Measurements from ENCODE around the gene IGSF10. TPM values are rescaled to one million over a fixed set of nuclear protein-coding genes. Genes with fewer than 3 reads are reported as not detected.
"Not testable (repeated sequence)": the region's sequence is repeated elsewhere in the genome, so short reads cannot be mapped to it uniquely, and the experiment has no call there.

Gene IGSF10
- total and polyA plus RNA-seq, 8 donors: 0.19 to 0.69 (median 0.34) TPM

DNA sequence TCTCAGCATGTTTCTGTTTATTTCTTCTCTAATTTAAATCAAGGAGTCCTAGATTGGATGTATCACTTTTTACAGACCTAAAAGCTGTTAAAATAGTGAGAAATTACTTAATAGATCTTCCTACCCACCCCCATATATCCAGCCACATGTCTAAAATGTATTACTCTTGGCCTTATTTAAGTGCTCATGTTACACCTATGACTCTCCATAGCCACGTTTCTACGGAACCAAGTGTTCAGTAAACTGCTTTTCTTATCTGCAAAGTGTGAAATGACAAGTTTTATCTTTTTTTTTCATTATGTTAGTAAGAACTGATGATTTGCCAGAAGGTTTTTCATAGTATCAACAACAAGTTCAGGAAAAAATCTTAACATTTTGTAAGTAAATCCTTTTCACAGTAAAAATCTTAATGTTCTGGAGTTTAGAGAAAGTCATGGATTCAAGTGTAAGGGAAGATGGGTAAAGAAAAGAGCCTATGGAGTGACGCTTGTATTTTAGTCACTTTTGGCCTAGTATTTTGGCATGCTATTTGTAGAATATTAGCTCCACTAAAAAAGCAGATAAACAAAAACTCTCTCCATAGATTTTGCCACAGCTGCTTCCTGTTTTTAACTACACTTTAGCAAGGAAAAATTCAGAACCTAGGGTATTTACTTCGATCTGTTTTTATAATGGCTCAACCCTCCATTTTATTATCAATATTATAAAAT, 41.2 kb upstream of the IGSF10 start:
- no peak for FAIRE-seq
- peak in 2 of 4 donors; percentile 60 to 66 for ATAC-seq
- intact Hi-C loops (cut with DNase I): no loop called here
- DNase-seq: no peak
- TF ChIP-seq, protein P1, sequence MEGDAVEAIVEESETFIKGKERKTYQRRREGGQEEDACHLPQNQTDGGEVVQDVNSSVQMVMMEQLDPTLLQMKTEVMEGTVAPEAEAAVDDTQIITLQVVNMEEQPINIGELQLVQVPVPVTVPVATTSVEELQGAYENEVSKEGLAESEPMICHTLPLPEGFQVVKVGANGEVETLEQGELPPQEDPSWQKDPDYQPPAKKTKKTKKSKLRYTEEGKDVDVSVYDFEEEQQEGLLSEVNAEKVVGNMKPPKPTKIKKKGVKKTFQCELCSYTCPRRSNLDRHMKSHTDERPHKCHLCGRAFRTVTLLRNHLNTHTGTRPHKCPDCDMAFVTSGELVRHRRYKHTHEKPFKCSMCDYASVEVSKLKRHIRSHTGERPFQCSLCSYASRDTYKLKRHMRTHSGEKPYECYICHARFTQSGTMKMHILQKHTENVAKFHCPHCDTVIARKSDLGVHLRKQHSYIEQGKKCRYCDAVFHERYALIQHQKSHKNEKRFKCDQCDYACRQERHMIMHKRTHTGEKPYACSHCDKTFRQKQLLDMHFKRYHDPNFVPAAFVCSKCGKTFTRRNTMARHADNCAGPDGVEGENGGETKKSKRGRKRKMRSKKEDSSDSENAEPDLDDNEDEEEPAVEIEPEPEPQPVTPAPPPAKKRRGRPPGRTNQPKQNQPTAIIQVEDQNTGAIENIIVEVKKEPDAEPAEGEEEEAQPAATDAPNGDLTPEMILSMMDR (IDR thresholded peaks at IDR 0.05): no peak
- Histone ChIP-seq H3K36me3 (no peaks in the 10 kb centered on the region), H3K4me3 (no peak overlapping the region), H3K27me3 (no peaks in the 10 kb centered on the region), H3K9me3 (no peaks in the 10 kb centered on the region), H3K27ac (no peak overlapping the region), H3K4me1 (peaks cover 0 to 7% (median 5%) of the 10 kb centered on the region in 3 donors)
- 40 to 42% methylated on average over 4 of the region's 4 CpGs for WGBS, 2 donors

DNA sequence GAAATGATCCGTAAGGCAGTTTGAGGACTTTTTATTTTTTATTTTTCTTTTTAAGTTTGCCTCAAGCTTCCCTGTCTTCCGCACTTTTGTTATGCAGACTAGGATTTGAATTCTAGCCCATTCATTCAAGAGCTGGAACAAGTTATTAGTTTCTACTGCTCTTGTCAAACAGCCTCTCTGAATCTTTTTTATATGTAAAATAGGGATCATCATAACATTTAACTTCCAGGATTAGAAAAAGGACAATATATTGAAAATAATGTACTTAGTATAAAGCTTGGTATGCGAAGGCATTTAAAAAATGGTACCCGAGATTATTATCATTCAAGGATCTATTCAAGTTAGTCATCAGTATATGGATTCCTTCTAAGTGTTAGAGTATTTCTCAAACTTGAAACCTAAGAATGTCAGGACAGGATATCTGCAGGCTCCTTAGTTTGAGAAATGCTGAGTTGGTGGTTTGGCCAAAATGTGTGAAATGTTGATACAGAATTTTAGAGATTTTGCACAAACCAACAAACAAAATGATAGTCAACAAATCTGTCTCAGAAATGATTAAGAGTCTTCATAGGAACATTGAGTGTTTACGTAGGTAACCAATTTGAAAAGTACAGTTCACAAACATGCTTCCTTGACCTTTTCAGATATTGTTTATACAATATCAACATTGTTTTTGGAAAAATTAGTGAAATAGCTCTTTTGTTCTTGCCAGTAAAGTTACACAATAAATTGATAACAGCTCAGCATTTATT, 40.5 kb upstream of the IGSF10 start:
- ATAC-seq: peak in 1 of 4 donors; percentile 24
- Histone ChIP-seq H3K9me3 (no peaks in the 10 kb centered on the region), H3K4me3 (no peak overlapping the region), H3K4me1 (peaks cover 0 to 7% (median 5%) of the 10 kb centered on the region in 3 donors), H3K27ac (no peak overlapping the region), H3K36me3 (no peaks in the 10 kb centered on the region), H3K27me3 (no peaks in the 10 kb centered on the region)
- WGBS, 2 donors: 57 to 66% methylated on average over 5 of the region's 5 CpGs
- FAIRE-seq: no peak
- no peak for DNase-seq
- intact Hi-C loops (cut with DNase I): no loop called here
- TF ChIP-seq, protein P1 (IDR thresholded peaks at IDR 0.05): no peak

DNA sequence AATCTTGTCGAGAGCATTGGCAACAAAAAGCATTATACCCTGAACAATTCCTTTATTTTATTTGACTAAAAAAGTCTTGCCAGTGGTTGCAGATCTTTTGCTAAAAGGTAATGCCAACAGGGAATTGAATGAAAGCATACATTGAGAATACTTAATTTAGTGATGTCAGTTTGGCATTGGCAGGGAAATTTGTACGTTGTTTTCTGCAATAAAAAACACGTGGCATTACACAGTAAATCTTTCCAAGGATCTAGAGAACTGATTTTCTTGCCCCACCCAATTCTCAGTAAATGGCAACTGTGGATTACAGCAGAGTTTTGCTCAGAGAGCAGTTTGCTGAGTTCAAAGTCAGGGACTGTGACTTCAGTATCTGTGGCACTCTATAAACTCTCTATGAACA, 38.3 kb upstream of the IGSF10 start:
- H3K9me3 ChIP-seq: no peaks in the 10 kb centered on the region
- TF ChIP-seq, protein P1 (IDR thresholded peaks at IDR 0.05): no peak
- H3K27me3 ChIP-seq: no peaks in the 10 kb centered on the region
- ATAC-seq: no peak
- H3K27ac ChIP-seq: no peak overlapping the region
- no peak overlapping the region for H3K4me3 ChIP-seq
- H3K36me3 ChIP-seq: no peaks in the 10 kb centered on the region
- intact Hi-C loops (cut with DNase I): no loop called here
- WGBS, 2 donors: 55 to 66% methylated on average over 3 of the region's 3 CpGs
- no peak for DNase-seq
- no peak for FAIRE-seq
- H3K4me1 ChIP-seq: peaks cover 0 to 7% (median 5%) of the 10 kb centered on the region in 3 donors

DNA sequence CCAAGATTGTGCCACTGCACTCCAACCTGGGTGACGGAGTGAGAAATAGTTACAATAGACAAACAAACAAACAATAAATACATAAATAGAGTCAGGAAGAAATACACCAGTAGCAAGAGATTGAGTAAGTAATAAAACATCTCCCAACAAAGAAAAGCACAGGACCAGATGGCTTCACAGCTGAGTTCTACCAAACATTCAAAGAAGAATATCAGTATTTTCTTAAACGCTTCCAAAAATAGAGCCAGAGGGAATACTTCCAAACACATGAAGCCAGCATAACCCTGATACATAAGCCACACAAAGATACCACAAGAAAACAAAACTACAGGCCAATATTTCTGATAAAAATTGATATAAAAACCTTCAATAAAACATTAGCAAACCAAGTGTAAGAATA, 30.7 kb upstream of the IGSF10 start:
- no peaks in the 10 kb centered on the region for H3K4me1 ChIP-seq
- intact Hi-C loops (cut with DNase I): no loop called here
- H3K27ac ChIP-seq: no peak overlapping the region
- no peaks in the 10 kb centered on the region for H3K27me3 ChIP-seq
- 66 to 73% methylated on average over 2 of the region's 2 CpGs for WGBS, 2 donors
- FAIRE-seq (no peak), DNase-seq (no peak), ATAC-seq (no peak)
- no peak overlapping the region for H3K4me3 ChIP-seq
- H3K9me3 ChIP-seq: no peaks in the 10 kb centered on the region
- H3K36me3 ChIP-seq: no peaks in the 10 kb centered on the region
- TF ChIP-seq, protein P1 (IDR thresholded peaks at IDR 0.05): no peak

DNA sequence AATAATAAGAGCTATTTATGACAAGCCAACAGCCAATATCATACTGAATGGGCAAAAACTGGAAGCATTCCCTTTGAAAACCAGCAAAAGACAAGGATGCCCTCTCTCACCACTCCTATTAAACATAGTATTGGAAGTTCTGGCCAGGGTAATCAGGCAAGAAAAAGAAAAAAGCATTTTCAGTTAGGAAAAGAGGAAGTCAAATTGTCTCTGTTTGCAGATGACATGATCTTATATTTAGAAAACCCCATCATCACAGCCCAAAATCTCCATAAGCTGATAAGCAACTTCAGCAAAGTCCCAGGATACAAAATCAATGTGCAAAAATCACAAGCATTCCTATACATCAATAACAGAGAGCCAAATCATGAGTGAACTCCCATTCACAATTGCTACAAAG, 27.0 kb upstream of the IGSF10 start:
- not testable (repeated sequence) for ATAC-seq, FAIRE-seq, H3K27me3 ChIP-seq

More for the DNA sequence above, 27.0 kb upstream of the IGSF10 start:
- intact Hi-C loops (cut with DNase I); H3K36me3 ChIP-seq; H3K4me1 ChIP-seq; H3K9me3 ChIP-seq; DNase-seq; H3K4me3 ChIP-seq; H3K27ac ChIP-seq: not testable (repeated sequence)
